ENCODE measurements around the gene ACTN1.

ACTN1 gene

GRCh38 chr14:68944162-68944561 lies 34.9 kb downstream of the ACTN1 start:
- TF ChIP-seq CTCF (IDR thresholded peaks at IDR 0.05; ENCODE audit: low read depth, low read length), result no peak
- DNase-seq (ENCODE audit: extremely low read depth, low read depth), result no peak

GRCh38 chr14:68943107-68943506 lies 36.0 kb downstream of the ACTN1 start:
- no peak for DNase-seq (ENCODE audit: extremely low read depth, low read depth)
- TF ChIP-seq CTCF (IDR thresholded peaks at IDR 0.05; ENCODE audit: low read depth, low read length), result no peak

GRCh38 chr14:68942296-68943035 lies 36.6 kb downstream of the ACTN1 start:
- no peak for TF ChIP-seq CTCF (IDR thresholded peaks at IDR 0.05; ENCODE audit: low read depth, low read length)
- no peak for DNase-seq (ENCODE audit: extremely low read depth, low read depth)

- TF ChIP-seq CTCF (IDR thresholded peaks at IDR 0.05; ENCODE audit: low read depth, low read length), result peak; percentile 48
- peak; percentile 57 for DNase-seq (ENCODE audit: extremely low read depth, low read depth)
Measured at GRCh38 chr14:68941820-68942219, 37.3 kb downstream of the ACTN1 start.

GRCh38 chr14:68940614-68941185 lies 38.4 kb downstream of the ACTN1 start:
- no peak for TF ChIP-seq CTCF (IDR thresholded peaks at IDR 0.05; ENCODE audit: low read depth, low read length)
- DNase-seq (ENCODE audit: extremely low read depth, low read depth), result no peak

- peak; percentile 52 for DNase-seq (ENCODE audit: extremely low read depth, low read depth)
Measured at GRCh38 chr14:68939893-68940613, 39.0 kb downstream of the ACTN1 start.

More at GRCh38 chr14:68939893-68940613, 39.0 kb downstream of the ACTN1 start:
- TF ChIP-seq CTCF (IDR thresholded peaks at IDR 0.05; ENCODE audit: low read depth, low read length), result no peak

Data from AG09319 (cell line).